Smooth muscle cell (in vitro differentiated cells): ENCODE data around the gene MRTFA. TPM values are rescaled to one million over a fixed set of nuclear protein-coding genes. Genes with fewer than 3 reads are reported as not detected.
A peak's percentile ranks its signal among the peaks of the same experiment; 100 is the strongest.

Experiments
- DNase-seq: peaks from one replicate; lab custom pipeline; 2025; ENCODE audit not compliant: unreplicated experiment; lab: John Stamatoyannopoulos, UW
- H2AFZ ChIP-seq: fragments of 200-600 bp; sonication (generic); 2 replicates; pipeline ENCODE4 v1.6.0; 2016; ENCODE audit warnings: antibody characterized with exemption, low read depth, mild to moderate bottlenecking
- H3F3A ChIP-seq: fragments of 200-600 bp; sonication (generic); 2 replicates; pipeline ENCODE4 v1.6.0; 2017; ENCODE audit warnings: antibody characterized with exemption, low read depth
- H3K27ac ChIP-seq: fragments of 200-600 bp; sonication (generic); 2 replicates; pipeline ENCODE4 v1.5.1; 2016; ENCODE audit warnings: low read depth, mild to moderate bottlenecking
- H3K27me3 ChIP-seq: fragments of 200-600 bp; sonication (generic); 2 replicates; pipeline ENCODE4 v1.6.1; 2016; ENCODE audit warnings: low read depth, mild to moderate bottlenecking
- H3K36me3 ChIP-seq: fragments of 200-600 bp; sonication (generic); 2 replicates; pipeline ENCODE4 v1.5.1; 2016; ENCODE audit warnings: low read depth
- H3K4me1 ChIP-seq: fragments of 200-600 bp; sonication (generic); 2 replicates; pipeline ENCODE4 v1.5.1; 2016; ENCODE audit warnings: low read depth
- H3K4me2 ChIP-seq: fragments of 200-600 bp; sonication (generic); 2 replicates; pipeline ENCODE4 v1.6.0; 2016; ENCODE audit warnings: mild to moderate bottlenecking
- H3K4me3 ChIP-seq: fragments of 200-600 bp; sonication (generic); 2 replicates; pipeline ENCODE4 v1.5.1; 2016; ENCODE audit warnings: mild to moderate bottlenecking
- H3K79me2 ChIP-seq: fragments of 200-600 bp; sonication (generic); 2 replicates; pipeline ENCODE4 v1.6.0; 2016; ENCODE audit warnings: low read depth, mild to moderate bottlenecking
- H3K9ac ChIP-seq: fragments of 200-600 bp; sonication (generic); 2 replicates; pipeline ENCODE4 v1.6.0; 2016; ENCODE audit warnings: low read depth
- H3K9me3 ChIP-seq: fragments of 200-600 bp; sonication (generic); replicated peaks from 2 replicates; pipeline ENCODE4 v1.5.1; 2016; ENCODE audit warnings: low read depth
- H4K20me1 ChIP-seq: fragments of 200-600 bp; sonication (generic); 2 replicates; pipeline ENCODE4 v1.6.0; 2016; ENCODE audit warnings: low read depth
- WGBS: methylation state at CpG from one replicate; pipeline ENCODE4 v1.1.7; 2016; ENCODE audit warnings: low lambda C conversion rate; 5-methylcytosine and 5-hydroxymethylcytosine counted together
- polyA plus RNA-seq: library from polyadenylated mRNA; unstranded; fragments of >200 nt; fragmentation: Nextera tagmentation; extraction: Ambion mirVana; gene quantifications from 2 replicates; pipeline ENCODE4 v1.2.1, GENCODE V29; 2016
- total RNA-seq: library from RNA; depleted of rRNA; stranded (reverse); fragments of >200 nt; gene quantifications from 2 replicates; pipeline ENCODE4 v1.2.3, GENCODE V29; 2014
- TF ChIP-seq, protein P1 (sequence below): fragments of 200-600 bp; sonication (generic); IDR thresholded peaks from 2 replicates; pipeline ENCODE4 v1.5.1; 2017; ENCODE audit warnings: borderline replicate concordance, mild to moderate bottlenecking, antibody characterized with exemption; ENCODE audit not compliant: insufficient read depth, poor library complexity, severe bottlenecking

Gene MRTFA
- total and polyA plus RNA-seq, 2 experiments from 2014 or later = 25.5 to 41.7 TPM

DNA sequence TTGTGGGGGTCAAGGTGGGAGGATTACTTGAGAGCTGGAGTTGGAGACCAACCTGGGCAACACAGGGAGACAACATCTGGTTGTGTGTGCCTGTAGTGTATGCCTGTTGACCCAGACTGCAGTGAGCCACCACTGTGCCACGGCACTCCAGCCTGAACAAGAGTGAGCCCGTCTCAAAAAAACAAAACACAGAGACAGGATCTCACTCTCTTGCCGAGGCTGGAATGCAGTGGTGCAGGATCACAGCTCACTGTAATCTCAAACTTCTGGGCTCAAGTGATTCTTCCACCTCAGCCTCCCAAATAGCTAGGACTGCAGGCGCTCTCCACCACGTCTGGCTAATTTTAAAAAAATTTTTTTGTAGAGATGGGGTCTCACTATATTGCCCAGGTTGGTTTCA lies 153.6 kb downstream of the MRTFA start:
- TF ChIP-seq, protein P1, sequence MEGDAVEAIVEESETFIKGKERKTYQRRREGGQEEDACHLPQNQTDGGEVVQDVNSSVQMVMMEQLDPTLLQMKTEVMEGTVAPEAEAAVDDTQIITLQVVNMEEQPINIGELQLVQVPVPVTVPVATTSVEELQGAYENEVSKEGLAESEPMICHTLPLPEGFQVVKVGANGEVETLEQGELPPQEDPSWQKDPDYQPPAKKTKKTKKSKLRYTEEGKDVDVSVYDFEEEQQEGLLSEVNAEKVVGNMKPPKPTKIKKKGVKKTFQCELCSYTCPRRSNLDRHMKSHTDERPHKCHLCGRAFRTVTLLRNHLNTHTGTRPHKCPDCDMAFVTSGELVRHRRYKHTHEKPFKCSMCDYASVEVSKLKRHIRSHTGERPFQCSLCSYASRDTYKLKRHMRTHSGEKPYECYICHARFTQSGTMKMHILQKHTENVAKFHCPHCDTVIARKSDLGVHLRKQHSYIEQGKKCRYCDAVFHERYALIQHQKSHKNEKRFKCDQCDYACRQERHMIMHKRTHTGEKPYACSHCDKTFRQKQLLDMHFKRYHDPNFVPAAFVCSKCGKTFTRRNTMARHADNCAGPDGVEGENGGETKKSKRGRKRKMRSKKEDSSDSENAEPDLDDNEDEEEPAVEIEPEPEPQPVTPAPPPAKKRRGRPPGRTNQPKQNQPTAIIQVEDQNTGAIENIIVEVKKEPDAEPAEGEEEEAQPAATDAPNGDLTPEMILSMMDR = no peak
- Histone ChIP-seq H3K79me2 (peaks cover 100% of the 10 kb centered on the region), H3K4me3 (no peak overlapping the region), H3K36me3 (no peaks in the 10 kb centered on the region), H3K4me1 (peaks cover 8% of the 10 kb centered on the region), H3K4me2 (no peak overlapping the region), H4K20me1 (peaks cover 88% of the 10 kb centered on the region), H3K9ac (no peak overlapping the region), H3K27me3 (no peaks in the 10 kb centered on the region), H3K9me3 (no peaks in the 10 kb centered on the region), H3F3A (peaks cover 6% of the 10 kb centered on the region), H3K27ac (no peak overlapping the region), H2AFZ (no peak overlapping the region)
- 81% methylated on average over 5 of the region's 5 CpGs for WGBS
- no peak for DNase-seq

DNA sequence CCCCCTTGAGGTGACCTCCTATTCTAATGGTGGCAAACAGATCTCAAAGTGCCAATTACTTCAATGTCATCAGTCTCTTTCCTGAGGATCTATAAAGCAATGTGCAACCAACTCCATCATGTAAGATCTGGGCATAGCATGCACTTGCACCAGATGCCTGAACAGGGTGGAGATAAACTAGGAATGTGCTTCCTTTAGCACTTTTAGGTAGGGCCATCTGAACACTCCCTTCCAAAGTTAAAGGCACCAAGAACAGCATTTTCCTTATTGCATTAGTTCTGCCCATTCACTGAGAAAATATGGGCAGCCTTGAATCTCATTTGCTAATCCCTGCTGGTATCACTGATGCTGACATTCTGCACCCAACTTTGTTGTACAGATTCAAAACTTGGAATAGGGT lies 154.1 kb downstream of the MRTFA start:
- no peak overlapping the region for H2AFZ ChIP-seq
- H3K4me3 ChIP-seq = no peak overlapping the region
- H3K36me3 ChIP-seq = no peaks in the 10 kb centered on the region
- peaks cover 100% of the 10 kb centered on the region for H3K79me2 ChIP-seq
- H3K9ac ChIP-seq = no peak overlapping the region
- peaks cover 6% of the 10 kb centered on the region for H3F3A ChIP-seq
- TF ChIP-seq, protein P1 = no peak
- H3K4me1 ChIP-seq = peaks cover 8% of the 10 kb centered on the region
- H3K9me3 ChIP-seq = no peaks in the 10 kb centered on the region
- no peak for DNase-seq
- H4K20me1 ChIP-seq = peaks cover 88% of the 10 kb centered on the region
- H3K27me3 ChIP-seq = no peaks in the 10 kb centered on the region
- H3K27ac ChIP-seq = no peak overlapping the region
- no peak overlapping the region for H3K4me2 ChIP-seq

DNA sequence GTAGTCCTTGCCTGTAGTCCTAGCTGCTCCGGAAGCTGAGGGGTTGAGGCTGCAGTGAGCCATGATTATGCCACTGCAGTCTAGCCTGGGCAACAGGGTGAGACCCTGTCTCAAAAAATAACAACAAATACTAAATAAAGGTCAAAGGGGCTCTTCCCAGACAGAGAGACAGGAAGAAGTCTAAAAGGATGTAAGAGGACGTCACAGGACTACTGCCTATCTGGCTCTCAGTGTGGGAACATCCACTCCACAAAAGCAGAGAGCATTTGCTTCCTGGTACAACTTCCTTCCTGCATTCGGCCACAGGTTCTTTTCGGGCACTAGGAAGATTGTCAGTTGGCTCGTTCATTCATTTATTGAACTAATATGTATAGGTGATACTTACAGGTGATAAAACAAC lies 155.5 kb downstream of the MRTFA start:
- Histone ChIP-seq H3K4me2 (no peak overlapping the region), H3K4me3 (no peak overlapping the region), H3K9me3 (no peaks in the 10 kb centered on the region), H3K9ac (no peak overlapping the region), H3K36me3 (no peaks in the 10 kb centered on the region), H2AFZ (no peak overlapping the region), H3K4me1 (peaks cover 5% of the 10 kb centered on the region), H3K79me2 (peaks cover 100% of the 10 kb centered on the region), H3K27me3 (no peaks in the 10 kb centered on the region), H4K20me1 (peaks cover 87% of the 10 kb centered on the region), H3F3A (peaks cover 3% of the 10 kb centered on the region), H3K27ac (peak overlapping the region; percentile 2)
- 93% methylated on average over 5 of the region's 5 CpGs for WGBS
- no peak for DNase-seq
- TF ChIP-seq, protein P1 = no peak

- no peak overlapping the region for H3K4me3 ChIP-seq
- H3F3A ChIP-seq = peaks cover 2% of the 10 kb centered on the region
- H3K36me3 ChIP-seq = no peaks in the 10 kb centered on the region
- H3K9me3 ChIP-seq = no peaks in the 10 kb centered on the region
- H3K4me1 ChIP-seq = peaks cover 5% of the 10 kb centered on the region
- H3K27me3 ChIP-seq = no peaks in the 10 kb centered on the region
- no peak overlapping the region for H3K9ac ChIP-seq
- TF ChIP-seq, protein P1 = no peak
- H3K27ac ChIP-seq = no peak overlapping the region
- no peak overlapping the region for H2AFZ ChIP-seq
- peaks cover 100% of the 10 kb centered on the region for H3K79me2 ChIP-seq
- 87% methylated on average over 2 of the region's 2 CpGs for WGBS
- H3K4me2 ChIP-seq = no peak overlapping the region
- no peak for DNase-seq
- peaks cover 86% of the 10 kb centered on the region for H4K20me1 ChIP-seq
These were observed 156.5 kb downstream of the MRTFA start for GRCh38 chr22:40479887-40480538.
